Vagina (tissue), 2 donors: ENCODE results near the gene SERPINE2.

Experiments
- CTCF ChIP-seq, 3 experiments: fragments of 450-650 bp in 2 of 3; fragments of 200-600 bp in 1 of 3; sonication (generic) in 1 of 3; IDR thresholded peaks; one replicate each; pipeline ENCODE4 v1.5.1; 2017 to 2019; ENCODE audit warnings: antibody characterized with exemption in 3 of 3, mild to moderate bottlenecking in 2 of 3, moderate library complexity in 2 of 3
- POLR2A ChIP-seq, 2 donors: fragments of 450-650 bp; IDR thresholded peaks; one replicate each; pipeline ENCODE4 v1.6.1; 2017; ENCODE audit warnings: antibody characterized with exemption in 2 of 2, mild to moderate bottlenecking in 2 of 2, moderate library complexity in 2 of 2

- TF ChIP-seq CTCF (IDR thresholded peaks at IDR 0.05) (no peak), POLR2A (IDR thresholded peaks at IDR 0.05) (no peak)
These were observed 29.3 kb downstream of the SERPINE2 start for GRCh38 chr2:224009605-224010315.
